Loucy (cell line): ENCODE results near the gene PHAX.

Experiments used
- H2AFZ ChIP-seq: fragments of 200-600 bp; sonication (generic); 2 replicates; pipeline ENCODE4 v1.6.0; 2016; ENCODE audit warnings: antibody characterized with exemption, mild to moderate bottlenecking, low read length, moderate library complexity
- H3F3A ChIP-seq: fragments of 200-600 bp; 2 replicates; pipeline ENCODE4 v1.6.0; 2016; ENCODE audit warnings: antibody characterized with exemption, low read depth, mild to moderate bottlenecking
- H3K27me3 ChIP-seq: fragments of 200-600 bp; sonication (generic); 2 replicates; pipeline ENCODE4 v1.6.1; 2014; ENCODE audit warnings: low read length, mild to moderate bottlenecking; ENCODE audit not compliant: insufficient read depth, poor library complexity, severe bottlenecking
- H3K36me3 ChIP-seq: fragments of 200-600 bp; sonication (generic); 2 replicates; pipeline ENCODE4 v1.6.1; 2016; ENCODE audit warnings: low read length; ENCODE audit not compliant: insufficient read depth
- H3K4me1 ChIP-seq: fragments of 200-600 bp; sonication (generic); 2 replicates; pipeline ENCODE4 v1.5.1; 2014; ENCODE audit warnings: low read length, mild to moderate bottlenecking; ENCODE audit not compliant: insufficient read depth, poor library complexity, severe bottlenecking
- H3K4me2 ChIP-seq: fragments of 200-600 bp; sonication (generic); 2 replicates; pipeline ENCODE4 v1.6.0; 2014; ENCODE audit warnings: antibody characterized with exemption, low read length, low read depth, mild to moderate bottlenecking; ENCODE audit not compliant: poor library complexity, severe bottlenecking
- H3K4me3 ChIP-seq: fragments of 200-600 bp; sonication (generic); 2 replicates; pipeline ENCODE4 v1.5.1; 2014; ENCODE audit warnings: low read length, mild to moderate bottlenecking, mixed read lengths; ENCODE audit not compliant: poor library complexity, severe bottlenecking
- H3K79me2 ChIP-seq: fragments of 200-600 bp; sonication (generic); 2 replicates; pipeline ENCODE4 v1.6.1; 2014; ENCODE audit warnings: low read length; ENCODE audit not compliant: insufficient read depth
- H3K9ac ChIP-seq: fragments of 200-600 bp; sonication (generic); 2 replicates; pipeline ENCODE4 v1.6.0; 2014; ENCODE audit warnings: mild to moderate bottlenecking, low read depth, low read length, moderate library complexity; ENCODE audit not compliant: poor library complexity, severe bottlenecking
- H3K9me2 ChIP-seq: fragments of 200-600 bp; sonication (generic); replicated peaks from 2 replicates; pipeline ENCODE4 v1.6.1; 2016; ENCODE audit warnings: low read depth, low read length, mixed read lengths
- H3K9me3 ChIP-seq: fragments of 200-600 bp; sonication (generic); 2 replicates; pipeline ENCODE4 v1.6.1; 2014; ENCODE audit warnings: mild to moderate bottlenecking, antibody characterized with exemption, low read length, low read depth; ENCODE audit not compliant: insufficient read depth
- H4K20me1 ChIP-seq: fragments of 200-600 bp; sonication (generic); 2 replicates; pipeline ENCODE4 v1.6.0; 2014; ENCODE audit warnings: antibody characterized with exemption, low read length, mild to moderate bottlenecking; ENCODE audit not compliant: insufficient read depth, poor library complexity, severe bottlenecking
- CTCF ChIP-seq: fragments of 200-600 bp; sonication (generic); conservative IDR thresholded peaks from 2 replicates; pipeline ENCODE4 v1.5.1; 2014; ENCODE audit warnings: mild to moderate bottlenecking, antibody characterized with exemption, low read length
- EZH2phosphoT487 ChIP-seq: fragments of 200-600 bp; IDR thresholded peaks from 2 replicates; pipeline ENCODE4 v1.6.1; 2018; ENCODE audit warnings: antibody characterized with exemption, mild to moderate bottlenecking, moderate library complexity, borderline replicate concordance

The PHAX gene

GRCh38 chr5:126636956-126637355, 36.2 kb downstream of the PHAX start:
- TF ChIP-seq CTCF (no peak), EZH2phosphoT487 (no peak)
- H2AFZ ChIP-seq = no peak overlapping the region
- no peaks in the 10 kb centered on the region for H3K36me3 ChIP-seq
- no peak overlapping the region for H3K4me3 ChIP-seq
- H3K9me3 ChIP-seq = no peaks in the 10 kb centered on the region
- no peaks in the 10 kb centered on the region for H3F3A ChIP-seq
- no peak overlapping the region for H3K9ac ChIP-seq
- no peaks in the 10 kb centered on the region for H3K9me2 ChIP-seq
- no peak overlapping the region for H3K4me2 ChIP-seq
- no peaks in the 10 kb centered on the region for H3K79me2 ChIP-seq
- no peaks in the 10 kb centered on the region for H4K20me1 ChIP-seq
- no peaks in the 10 kb centered on the region for H3K4me1 ChIP-seq
- H3K27me3 ChIP-seq = no peaks in the 10 kb centered on the region

- Histone ChIP-seq H3K79me2 (no peaks in the 10 kb centered on the region), H3K4me1 (no peaks in the 10 kb centered on the region), H4K20me1 (no peaks in the 10 kb centered on the region), H3K9me2 (no peaks in the 10 kb centered on the region), H3K4me3 (no peak overlapping the region), H3K9me3 (no peaks in the 10 kb centered on the region), H3K9ac (no peak overlapping the region), H3F3A (no peaks in the 10 kb centered on the region), H3K27me3 (no peaks in the 10 kb centered on the region), H3K36me3 (no peaks in the 10 kb centered on the region), H3K4me2 (no peak overlapping the region), H2AFZ (no peak overlapping the region; the same call in 1 of the 2 replicates)
- no peak for TF ChIP-seq EZH2phosphoT487
- TF ChIP-seq CTCF = no peak
Measured at GRCh38 chr5:126640866-126641265, 40.1 kb downstream of the PHAX start.

GRCh38 chr5:126641387-126641786, 40.6 kb downstream of the PHAX start:
- no peaks in the 10 kb centered on the region for H3K4me1 ChIP-seq
- no peaks in the 10 kb centered on the region for H3K9me2 ChIP-seq
- no peaks in the 10 kb centered on the region for H3K36me3 ChIP-seq
- H4K20me1 ChIP-seq = no peaks in the 10 kb centered on the region
- H3K9me3 ChIP-seq = no peaks in the 10 kb centered on the region
- H3K9ac ChIP-seq = no peak overlapping the region
- H3F3A ChIP-seq = no peaks in the 10 kb centered on the region
- no peaks in the 10 kb centered on the region for H3K79me2 ChIP-seq
- H3K4me2 ChIP-seq = no peak overlapping the region
- H3K27me3 ChIP-seq = no peaks in the 10 kb centered on the region
- no peak overlapping the region for H3K4me3 ChIP-seq
- H2AFZ ChIP-seq = no peak overlapping the region; the same call in 1 of the 2 replicates
- TF ChIP-seq EZH2phosphoT487 (no peak), CTCF (no peak)
